B cell (primary cell): ENCODE results near the gene REM1.

Experiments
- CTCF ChIP-seq: fragments of 200-600 bp; IDR thresholded peaks from one replicate; pipeline ENCODE4 v1.8.0; 2022; ENCODE audit warnings: antibody characterized with exemption, mild to moderate bottlenecking
- EZH2 ChIP-seq: IDR thresholded peaks from 2 replicates; pipeline ENCODE4 v1.6.1; 2012; ENCODE audit warnings: borderline replicate concordance, low read depth, mild to moderate bottlenecking, moderate library complexity, low read length; ENCODE audit not compliant: insufficient read depth, poor library complexity, severe bottlenecking

- TF ChIP-seq CTCF (no peak), EZH2 (no peak)
Measured at GRCh38 chr20:31490752-31491151, 15.7 kb downstream of the REM1 start.
